ENCODE measurements around the gene TRAM2. TPM values are rescaled to one million over a fixed set of nuclear protein-coding genes. Genes with fewer than 3 reads are reported as not detected.

Gene TRAM2
- total and polyA plus RNA-seq, 4 donors = 7.3 to 20.3 (median 13.0) TPM

DNA sequence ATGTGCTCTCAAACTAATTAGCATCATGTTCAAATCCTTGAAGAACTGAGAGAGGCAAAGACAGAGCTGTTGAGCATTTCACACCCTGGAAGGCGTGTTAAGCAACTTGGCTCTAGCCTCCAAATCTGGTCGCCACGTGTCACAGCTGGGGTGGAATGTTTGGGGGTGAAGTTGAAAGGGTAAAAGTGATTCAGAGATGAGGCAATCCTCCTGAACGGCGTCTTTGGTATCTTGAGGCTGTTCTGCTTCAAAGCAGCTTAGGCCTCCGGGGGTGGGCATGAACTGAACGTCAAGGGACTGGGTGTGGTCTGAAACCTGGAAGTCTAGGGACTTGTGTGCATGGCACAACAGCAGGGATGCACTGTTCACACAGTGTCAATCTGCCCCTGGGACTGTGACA is 62.3 kb downstream of the TRAM2 start:
- Histone ChIP-seq H3K27me3 (ENCODE audit: control insufficient read depth in 4 of 4, insufficient read depth in 4 of 4, low read length in 3 of 4) (no peaks in the 10 kb centered on the region), H3K9me3 (ENCODE audit: control insufficient read depth in 4 of 4, low read length in 3 of 4) (no peaks in the 10 kb centered on the region), H3K9ac (ENCODE audit: low read depth in 1 of 2, low read length in 2 of 2) (no peak overlapping the region), H3K27ac (ENCODE audit: low read depth in 1 of 2, low read length in 2 of 2) (no peak overlapping the region), H3K4me3 (ENCODE audit: low read depth in 1 of 3, low read length in 3 of 3) (no peak overlapping the region), H3K4me1 (ENCODE audit: control insufficient read depth in 4 of 4, insufficient read depth in 4 of 4, low read length in 3 of 4) (peaks cover 5 to 26% (median 13%) of the 10 kb centered on the region in 4 donors), H3K36me3 (ENCODE audit: control insufficient read depth in 4 of 4, insufficient read depth in 3 of 4, low read depth in 1 of 4, low read length in 3 of 4) (peaks cover 2 to 12% (median 5%) of the 10 kb centered on the region in 4 donors)
- DNase-seq (ENCODE audit: low spot score) = no peak
- TF ChIP-seq SP1 (IDR thresholded peaks at IDR 0.05) (no peak), HNF4G (IDR thresholded peaks at IDR 0.05) (no peak), RAD21 (IDR thresholded peaks at IDR 0.05) (no peak), FOXA1 (IDR thresholded peaks at IDR 0.05) (no peak), JUND (IDR thresholded peaks at IDR 0.05) (no peak), YY1 (IDR thresholded peaks at IDR 0.05) (no peak), FOXA2 (IDR thresholded peaks at IDR 0.05) (no peak), GABPA (IDR thresholded peaks at IDR 0.05 in 1 of 2, conservative IDR thresholded peaks at IDR 0.05 in 1 of 2) (no peak), RXRA (IDR thresholded peaks at IDR 0.05) (no peak), TAF1 (conservative IDR thresholded peaks at IDR 0.05) (no peak), NR2F2 (IDR thresholded peaks at IDR 0.05) (no peak), HNF4A (conservative IDR thresholded peaks at IDR 0.05) (no peak), EGR1 (IDR thresholded peaks at IDR 0.05; ENCODE audit: low read depth in 2 of 2) (no peak)
- TF ChIP-seq, protein P1, sequence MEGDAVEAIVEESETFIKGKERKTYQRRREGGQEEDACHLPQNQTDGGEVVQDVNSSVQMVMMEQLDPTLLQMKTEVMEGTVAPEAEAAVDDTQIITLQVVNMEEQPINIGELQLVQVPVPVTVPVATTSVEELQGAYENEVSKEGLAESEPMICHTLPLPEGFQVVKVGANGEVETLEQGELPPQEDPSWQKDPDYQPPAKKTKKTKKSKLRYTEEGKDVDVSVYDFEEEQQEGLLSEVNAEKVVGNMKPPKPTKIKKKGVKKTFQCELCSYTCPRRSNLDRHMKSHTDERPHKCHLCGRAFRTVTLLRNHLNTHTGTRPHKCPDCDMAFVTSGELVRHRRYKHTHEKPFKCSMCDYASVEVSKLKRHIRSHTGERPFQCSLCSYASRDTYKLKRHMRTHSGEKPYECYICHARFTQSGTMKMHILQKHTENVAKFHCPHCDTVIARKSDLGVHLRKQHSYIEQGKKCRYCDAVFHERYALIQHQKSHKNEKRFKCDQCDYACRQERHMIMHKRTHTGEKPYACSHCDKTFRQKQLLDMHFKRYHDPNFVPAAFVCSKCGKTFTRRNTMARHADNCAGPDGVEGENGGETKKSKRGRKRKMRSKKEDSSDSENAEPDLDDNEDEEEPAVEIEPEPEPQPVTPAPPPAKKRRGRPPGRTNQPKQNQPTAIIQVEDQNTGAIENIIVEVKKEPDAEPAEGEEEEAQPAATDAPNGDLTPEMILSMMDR (IDR thresholded peaks at IDR 0.05; ENCODE audit: low read depth, low read length, missing input control) = no peak
- TF ChIP-seq, protein P2, sequence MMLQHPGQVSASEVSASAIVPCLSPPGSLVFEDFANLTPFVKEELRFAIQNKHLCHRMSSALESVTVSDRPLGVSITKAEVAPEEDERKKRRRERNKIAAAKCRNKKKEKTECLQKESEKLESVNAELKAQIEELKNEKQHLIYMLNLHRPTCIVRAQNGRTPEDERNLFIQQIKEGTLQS (IDR thresholded peaks at IDR 0.05) = no peak
- TF ChIP-seq, protein P3, sequence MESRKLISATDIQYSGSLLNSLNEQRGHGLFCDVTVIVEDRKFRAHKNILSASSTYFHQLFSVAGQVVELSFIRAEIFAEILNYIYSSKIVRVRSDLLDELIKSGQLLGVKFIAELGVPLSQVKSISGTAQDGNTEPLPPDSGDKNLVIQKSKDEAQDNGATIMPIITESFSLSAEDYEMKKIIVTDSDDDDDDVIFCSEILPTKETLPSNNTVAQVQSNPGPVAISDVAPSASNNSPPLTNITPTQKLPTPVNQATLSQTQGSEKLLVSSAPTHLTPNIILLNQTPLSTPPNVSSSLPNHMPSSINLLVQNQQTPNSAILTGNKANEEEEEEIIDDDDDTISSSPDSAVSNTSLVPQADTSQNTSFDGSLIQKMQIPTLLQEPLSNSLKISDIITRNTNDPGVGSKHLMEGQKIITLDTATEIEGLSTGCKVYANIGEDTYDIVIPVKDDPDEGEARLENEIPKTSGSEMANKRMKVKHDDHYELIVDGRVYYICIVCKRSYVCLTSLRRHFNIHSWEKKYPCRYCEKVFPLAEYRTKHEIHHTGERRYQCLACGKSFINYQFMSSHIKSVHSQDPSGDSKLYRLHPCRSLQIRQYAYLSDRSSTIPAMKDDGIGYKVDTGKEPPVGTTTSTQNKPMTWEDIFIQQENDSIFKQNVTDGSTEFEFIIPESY (IDR thresholded peaks at IDR 0.05) = no peak
- TF ChIP-seq, protein P4, sequence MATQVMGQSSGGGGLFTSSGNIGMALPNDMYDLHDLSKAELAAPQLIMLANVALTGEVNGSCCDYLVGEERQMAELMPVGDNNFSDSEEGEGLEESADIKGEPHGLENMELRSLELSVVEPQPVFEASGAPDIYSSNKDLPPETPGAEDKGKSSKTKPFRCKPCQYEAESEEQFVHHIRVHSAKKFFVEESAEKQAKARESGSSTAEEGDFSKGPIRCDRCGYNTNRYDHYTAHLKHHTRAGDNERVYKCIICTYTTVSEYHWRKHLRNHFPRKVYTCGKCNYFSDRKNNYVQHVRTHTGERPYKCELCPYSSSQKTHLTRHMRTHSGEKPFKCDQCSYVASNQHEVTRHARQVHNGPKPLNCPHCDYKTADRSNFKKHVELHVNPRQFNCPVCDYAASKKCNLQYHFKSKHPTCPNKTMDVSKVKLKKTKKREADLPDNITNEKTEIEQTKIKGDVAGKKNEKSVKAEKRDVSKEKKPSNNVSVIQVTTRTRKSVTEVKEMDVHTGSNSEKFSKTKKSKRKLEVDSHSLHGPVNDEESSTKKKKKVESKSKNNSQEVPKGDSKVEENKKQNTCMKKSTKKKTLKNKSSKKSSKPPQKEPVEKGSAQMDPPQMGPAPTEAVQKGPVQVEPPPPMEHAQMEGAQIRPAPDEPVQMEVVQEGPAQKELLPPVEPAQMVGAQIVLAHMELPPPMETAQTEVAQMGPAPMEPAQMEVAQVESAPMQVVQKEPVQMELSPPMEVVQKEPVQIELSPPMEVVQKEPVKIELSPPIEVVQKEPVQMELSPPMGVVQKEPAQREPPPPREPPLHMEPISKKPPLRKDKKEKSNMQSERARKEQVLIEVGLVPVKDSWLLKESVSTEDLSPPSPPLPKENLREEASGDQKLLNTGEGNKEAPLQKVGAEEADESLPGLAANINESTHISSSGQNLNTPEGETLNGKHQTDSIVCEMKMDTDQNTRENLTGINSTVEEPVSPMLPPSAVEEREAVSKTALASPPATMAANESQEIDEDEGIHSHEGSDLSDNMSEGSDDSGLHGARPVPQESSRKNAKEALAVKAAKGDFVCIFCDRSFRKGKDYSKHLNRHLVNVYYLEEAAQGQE (IDR thresholded peaks at IDR 0.05) = no peak
- TF ChIP-seq, protein P5, sequence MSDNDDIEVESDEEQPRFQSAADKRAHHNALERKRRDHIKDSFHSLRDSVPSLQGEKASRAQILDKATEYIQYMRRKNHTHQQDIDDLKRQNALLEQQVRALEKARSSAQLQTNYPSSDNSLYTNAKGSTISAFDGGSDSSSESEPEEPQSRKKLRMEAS (IDR thresholded peaks at IDR 0.05) = no peak
- 78% methylated on average over 7 of the region's 7 CpGs for WGBS

Data from liver (tissue), 9 donors.